Kidney tubule cell (primary cell): Measurements from ENCODE around the gene KLF6.

Source experiments
- DNase-seq: peaks from one replicate; pipeline ENCODE4 v3.0.0-alpha.2; 2018; ENCODE audit warnings: low spot score

KLF6 gene

DNA sequence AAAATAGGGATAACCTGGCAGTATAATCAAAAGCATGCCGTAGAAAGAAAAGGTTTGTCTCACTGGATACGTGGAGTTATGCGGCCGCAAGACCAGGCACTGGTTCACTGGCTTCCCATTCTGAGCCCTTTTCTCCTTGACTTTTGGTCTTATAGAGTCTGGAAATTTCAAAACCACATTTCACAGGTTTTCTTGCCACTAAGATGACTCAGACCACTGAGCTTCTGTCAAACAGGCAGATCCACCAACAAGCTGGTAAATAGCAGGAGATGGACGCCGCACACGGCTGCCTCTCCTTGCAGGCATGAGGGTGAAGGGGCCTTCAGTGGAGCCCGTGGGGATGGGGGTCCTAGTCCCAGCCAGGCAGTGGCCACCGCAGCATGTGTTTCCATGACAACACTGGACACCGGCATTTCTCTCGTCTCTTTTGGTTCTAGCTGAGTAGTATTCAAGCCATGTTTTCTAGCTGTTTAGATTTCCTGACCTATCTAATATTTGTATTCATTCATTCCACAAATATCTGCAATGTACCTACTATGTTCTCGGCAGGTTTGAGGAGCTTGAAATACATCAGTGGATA, 55.5 kb downstream of the KLF6 start:
- DNase-seq, result peak; percentile 74

GRCh38 chr10:3728563-3728962, 56.4 kb downstream of the KLF6 start:
- DNase-seq, result no peak

- no peak for DNase-seq
Measured at GRCh38 chr10:3727268-3727667, 57.7 kb downstream of the KLF6 start.
